Neural cell (in vitro differentiated cells): ENCODE measurements around the gene CCDC30.

Experiments
- EP300 ChIP-seq: fragments of 450-650 bp; conservative IDR thresholded peaks from 2 replicates; pipeline ENCODE4 v1.6.1; 2014; ENCODE audit warnings: antibody characterized with exemption, mild to moderate bottlenecking, moderate library complexity; ENCODE audit not compliant: poor library complexity, severe bottlenecking
- EZH2 ChIP-seq: fragments of 200-600, 300-800 bp; shearing (Covaris generic), sonication (generic); IDR thresholded peaks from 2 replicates; pipeline ENCODE4 v1.6.1; 2014; ENCODE audit warnings: antibody characterized with exemption, low read length, borderline replicate concordance, mild to moderate bottlenecking; ENCODE audit not compliant: insufficient read depth, poor library complexity, severe bottlenecking
- MXI1 ChIP-seq: fragments of 450-650 bp; conservative IDR thresholded peaks from 2 replicates; pipeline ENCODE4 v1.6.1; 2014; ENCODE audit warnings: antibody characterized with exemption, mild to moderate bottlenecking; ENCODE audit not compliant: poor library complexity, severe bottlenecking
- POLR2AphosphoS5 ChIP-seq: IDR thresholded peaks from 2 replicates; pipeline ENCODE4 v1.6.1; 2012
- RAD21 ChIP-seq: fragments of 450-650 bp; conservative IDR thresholded peaks from 2 replicates; pipeline ENCODE4 v1.6.1; 2014; ENCODE audit warnings: antibody characterized with exemption, mild to moderate bottlenecking, moderate library complexity
- SMC3 ChIP-seq: fragments of 450-650 bp; conservative IDR thresholded peaks from 2 replicates; pipeline ENCODE4 v1.6.1; 2014; ENCODE audit warnings: antibody characterized with exemption, mild to moderate bottlenecking, moderate library complexity; ENCODE audit not compliant: poor library complexity
- TAF1 ChIP-seq: IDR thresholded peaks from 2 replicates; pipeline ENCODE4 v1.6.1; 2012; ENCODE audit warnings: low read depth
- TF ChIP-seq, protein P1 (sequence below): fragments of 450-650 bp; IDR thresholded peaks from 2 replicates; pipeline ENCODE4 v1.5.1; 2014; ENCODE audit warnings: antibody characterized with exemption, mild to moderate bottlenecking, moderate library complexity; ENCODE audit not compliant: poor library complexity, severe bottlenecking
- TF ChIP-seq, protein P2 (sequence below): IDR thresholded peaks from 2 replicates; pipeline ENCODE4 v1.6.1; 2012; ENCODE audit warnings: borderline replicate concordance

DNA sequence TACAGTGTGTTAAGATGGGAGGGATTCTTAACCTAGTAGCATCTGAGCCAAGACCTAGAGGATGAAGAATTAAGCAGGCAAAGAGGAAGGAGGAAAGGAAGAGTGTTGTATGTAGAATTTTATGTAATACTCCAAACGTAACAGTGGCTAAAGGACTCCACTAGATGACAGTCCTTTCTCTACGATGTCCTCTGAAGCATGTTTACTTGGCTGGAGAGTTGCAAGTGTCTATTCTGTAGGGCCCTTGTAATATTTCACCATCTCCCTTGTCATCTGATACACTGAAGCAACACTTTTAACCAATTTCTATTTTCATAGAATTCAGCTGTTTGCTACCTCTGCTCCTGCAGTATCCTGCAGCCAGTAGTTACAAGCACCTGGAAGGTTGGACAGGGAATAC is 217.0 kb downstream of the CCDC30 start:
- TF ChIP-seq, protein P1, sequence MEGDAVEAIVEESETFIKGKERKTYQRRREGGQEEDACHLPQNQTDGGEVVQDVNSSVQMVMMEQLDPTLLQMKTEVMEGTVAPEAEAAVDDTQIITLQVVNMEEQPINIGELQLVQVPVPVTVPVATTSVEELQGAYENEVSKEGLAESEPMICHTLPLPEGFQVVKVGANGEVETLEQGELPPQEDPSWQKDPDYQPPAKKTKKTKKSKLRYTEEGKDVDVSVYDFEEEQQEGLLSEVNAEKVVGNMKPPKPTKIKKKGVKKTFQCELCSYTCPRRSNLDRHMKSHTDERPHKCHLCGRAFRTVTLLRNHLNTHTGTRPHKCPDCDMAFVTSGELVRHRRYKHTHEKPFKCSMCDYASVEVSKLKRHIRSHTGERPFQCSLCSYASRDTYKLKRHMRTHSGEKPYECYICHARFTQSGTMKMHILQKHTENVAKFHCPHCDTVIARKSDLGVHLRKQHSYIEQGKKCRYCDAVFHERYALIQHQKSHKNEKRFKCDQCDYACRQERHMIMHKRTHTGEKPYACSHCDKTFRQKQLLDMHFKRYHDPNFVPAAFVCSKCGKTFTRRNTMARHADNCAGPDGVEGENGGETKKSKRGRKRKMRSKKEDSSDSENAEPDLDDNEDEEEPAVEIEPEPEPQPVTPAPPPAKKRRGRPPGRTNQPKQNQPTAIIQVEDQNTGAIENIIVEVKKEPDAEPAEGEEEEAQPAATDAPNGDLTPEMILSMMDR, result no peak
- no peak for TF ChIP-seq EP300
- TF ChIP-seq, protein P2, sequence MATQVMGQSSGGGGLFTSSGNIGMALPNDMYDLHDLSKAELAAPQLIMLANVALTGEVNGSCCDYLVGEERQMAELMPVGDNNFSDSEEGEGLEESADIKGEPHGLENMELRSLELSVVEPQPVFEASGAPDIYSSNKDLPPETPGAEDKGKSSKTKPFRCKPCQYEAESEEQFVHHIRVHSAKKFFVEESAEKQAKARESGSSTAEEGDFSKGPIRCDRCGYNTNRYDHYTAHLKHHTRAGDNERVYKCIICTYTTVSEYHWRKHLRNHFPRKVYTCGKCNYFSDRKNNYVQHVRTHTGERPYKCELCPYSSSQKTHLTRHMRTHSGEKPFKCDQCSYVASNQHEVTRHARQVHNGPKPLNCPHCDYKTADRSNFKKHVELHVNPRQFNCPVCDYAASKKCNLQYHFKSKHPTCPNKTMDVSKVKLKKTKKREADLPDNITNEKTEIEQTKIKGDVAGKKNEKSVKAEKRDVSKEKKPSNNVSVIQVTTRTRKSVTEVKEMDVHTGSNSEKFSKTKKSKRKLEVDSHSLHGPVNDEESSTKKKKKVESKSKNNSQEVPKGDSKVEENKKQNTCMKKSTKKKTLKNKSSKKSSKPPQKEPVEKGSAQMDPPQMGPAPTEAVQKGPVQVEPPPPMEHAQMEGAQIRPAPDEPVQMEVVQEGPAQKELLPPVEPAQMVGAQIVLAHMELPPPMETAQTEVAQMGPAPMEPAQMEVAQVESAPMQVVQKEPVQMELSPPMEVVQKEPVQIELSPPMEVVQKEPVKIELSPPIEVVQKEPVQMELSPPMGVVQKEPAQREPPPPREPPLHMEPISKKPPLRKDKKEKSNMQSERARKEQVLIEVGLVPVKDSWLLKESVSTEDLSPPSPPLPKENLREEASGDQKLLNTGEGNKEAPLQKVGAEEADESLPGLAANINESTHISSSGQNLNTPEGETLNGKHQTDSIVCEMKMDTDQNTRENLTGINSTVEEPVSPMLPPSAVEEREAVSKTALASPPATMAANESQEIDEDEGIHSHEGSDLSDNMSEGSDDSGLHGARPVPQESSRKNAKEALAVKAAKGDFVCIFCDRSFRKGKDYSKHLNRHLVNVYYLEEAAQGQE, result no peak
- TF ChIP-seq EZH2, result no peak
- no peak for TF ChIP-seq TAF1
- TF ChIP-seq POLR2AphosphoS5, result no peak
- TF ChIP-seq RAD21, result no peak
- TF ChIP-seq SMC3, result no peak
- TF ChIP-seq MXI1, result no peak
